ENCODE results near the gene CACYBP.

DNA sequence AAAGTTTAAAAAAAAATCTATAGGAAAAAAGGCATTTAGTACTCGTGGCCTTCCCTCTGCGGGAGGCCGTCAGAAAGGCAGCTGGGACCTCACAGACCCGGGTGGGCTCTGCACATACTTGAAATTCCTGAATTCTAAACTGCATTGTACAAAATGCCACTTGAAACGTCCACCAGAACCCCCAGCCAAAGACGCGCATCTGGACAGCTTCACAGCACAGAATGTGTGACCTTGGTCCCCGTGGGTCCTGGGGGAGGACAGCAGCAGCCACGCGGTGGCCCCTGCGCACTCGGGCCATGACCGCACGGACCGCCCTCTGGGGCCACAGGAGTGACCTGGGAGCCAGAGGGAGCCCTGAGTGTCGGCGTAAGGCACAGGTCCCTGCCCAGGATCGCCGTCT lies 44.1 kb downstream of the CACYBP start:
- TF ChIP-seq, protein P1, sequence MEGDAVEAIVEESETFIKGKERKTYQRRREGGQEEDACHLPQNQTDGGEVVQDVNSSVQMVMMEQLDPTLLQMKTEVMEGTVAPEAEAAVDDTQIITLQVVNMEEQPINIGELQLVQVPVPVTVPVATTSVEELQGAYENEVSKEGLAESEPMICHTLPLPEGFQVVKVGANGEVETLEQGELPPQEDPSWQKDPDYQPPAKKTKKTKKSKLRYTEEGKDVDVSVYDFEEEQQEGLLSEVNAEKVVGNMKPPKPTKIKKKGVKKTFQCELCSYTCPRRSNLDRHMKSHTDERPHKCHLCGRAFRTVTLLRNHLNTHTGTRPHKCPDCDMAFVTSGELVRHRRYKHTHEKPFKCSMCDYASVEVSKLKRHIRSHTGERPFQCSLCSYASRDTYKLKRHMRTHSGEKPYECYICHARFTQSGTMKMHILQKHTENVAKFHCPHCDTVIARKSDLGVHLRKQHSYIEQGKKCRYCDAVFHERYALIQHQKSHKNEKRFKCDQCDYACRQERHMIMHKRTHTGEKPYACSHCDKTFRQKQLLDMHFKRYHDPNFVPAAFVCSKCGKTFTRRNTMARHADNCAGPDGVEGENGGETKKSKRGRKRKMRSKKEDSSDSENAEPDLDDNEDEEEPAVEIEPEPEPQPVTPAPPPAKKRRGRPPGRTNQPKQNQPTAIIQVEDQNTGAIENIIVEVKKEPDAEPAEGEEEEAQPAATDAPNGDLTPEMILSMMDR (IDR thresholded peaks at IDR 0.05) = no peak
- TF ChIP-seq POLR2A (IDR thresholded peaks at IDR 0.05) = no peak
